Epithelial cell of prostate (primary cell): ENCODE measurements around the gene NFYC.

Source experiments
- DNase-seq: peaks from one replicate; pipeline ENCODE4 v3.0.0-alpha.2; 2011; ENCODE audit warnings: low read depth, low spot score
- H3K27ac ChIP-seq: fragments of 450-650 bp; 2 replicates; pipeline ENCODE4 v1.5.1; 2017; ENCODE audit warnings: mild to moderate bottlenecking

NFYC gene

GRCh38 chr1:40776236-40777072, 85.0 kb downstream of the NFYC start:
- no peak for DNase-seq
- no peak overlapping the region for H3K27ac ChIP-seq

GRCh38 chr1:40777224-40777970, 85.9 kb downstream of the NFYC start:
- no peak for DNase-seq
- H3K27ac ChIP-seq, result no peak overlapping the region

GRCh38 chr1:40780678-40781607, 89.4 kb downstream of the NFYC start:
- no peak overlapping the region for H3K27ac ChIP-seq
- DNase-seq, result no peak

- no peak overlapping the region for H3K27ac ChIP-seq
- no peak for DNase-seq
Measured at GRCh38 chr1:40781608-40781971, 90.1 kb downstream of the NFYC start.

GRCh38 chr1:40782371-40782956, 91.0 kb downstream of the NFYC start:
- no peak overlapping the region for H3K27ac ChIP-seq
- no peak for DNase-seq

GRCh38 chr1:40783001-40783905, 91.7 kb downstream of the NFYC start, which contains the start of gene KCNQ4:
TSS of gene KCNQ4 (plus strand) at chr1:40783787. CDS start at chr1:40784094, 307 bp downstream.
- DNase-seq, result no peak
- H3K27ac ChIP-seq, result no peak within 1 kb of the TSS

GRCh38 chr1:40784141-40784770, 92.8 kb downstream of the NFYC start:
- H3K27ac ChIP-seq, result no peak overlapping the region
- DNase-seq, result no peak

GRCh38 chr1:40784771-40785151, 93.3 kb downstream of the NFYC start:
- H3K27ac ChIP-seq, result no peak overlapping the region
- DNase-seq, result no peak

- no peak for DNase-seq
- H3K27ac ChIP-seq, result no peak overlapping the region
Measured at GRCh38 chr1:40785446-40785845, 93.9 kb downstream of the NFYC start.

- DNase-seq, result no peak
- H3K27ac ChIP-seq, result no peak overlapping the region
Measured at GRCh38 chr1:40786171-40786994, 94.9 kb downstream of the NFYC start.

GRCh38 chr1:40786995-40787705, 95.6 kb downstream of the NFYC start:
- no peak for DNase-seq
- H3K27ac ChIP-seq, result no peak overlapping the region

GRCh38 chr1:40787737-40788560, 96.4 kb downstream of the NFYC start:
- no peak overlapping the region for H3K27ac ChIP-seq
- DNase-seq, result no peak

GRCh38 chr1:40788561-40789341, 97.2 kb downstream of the NFYC start:
- H3K27ac ChIP-seq, result no peak overlapping the region
- DNase-seq, result no peak

- H3K27ac ChIP-seq, result no peak overlapping the region
- DNase-seq, result no peak
Measured at GRCh38 chr1:40789342-40789598, 97.8 kb downstream of the NFYC start.

GRCh38 chr1:40789661-40790430, 98.3 kb downstream of the NFYC start:
- no peak for DNase-seq
- no peak overlapping the region for H3K27ac ChIP-seq
